MM.1S (cell line): ENCODE results near the gene KCNQ4.

Experiments
- EZH2 ChIP-seq: fragments of 300-600 bp; sonication (generic); optimal IDR thresholded peaks from 2 replicates; pipeline ENCODE3; 2017; ENCODE audit warnings: low read depth, mild to moderate bottlenecking, antibody characterized with exemption, low read length, mixed read lengths
- TF ChIP-seq, protein P1 (sequence below): fragments of 300-600 bp; sonication (generic); IDR thresholded peaks from 2 replicates; pipeline ENCODE4 v1.5.1; 2016; ENCODE audit warnings: antibody characterized with exemption, low read length, mixed read lengths

DNA sequence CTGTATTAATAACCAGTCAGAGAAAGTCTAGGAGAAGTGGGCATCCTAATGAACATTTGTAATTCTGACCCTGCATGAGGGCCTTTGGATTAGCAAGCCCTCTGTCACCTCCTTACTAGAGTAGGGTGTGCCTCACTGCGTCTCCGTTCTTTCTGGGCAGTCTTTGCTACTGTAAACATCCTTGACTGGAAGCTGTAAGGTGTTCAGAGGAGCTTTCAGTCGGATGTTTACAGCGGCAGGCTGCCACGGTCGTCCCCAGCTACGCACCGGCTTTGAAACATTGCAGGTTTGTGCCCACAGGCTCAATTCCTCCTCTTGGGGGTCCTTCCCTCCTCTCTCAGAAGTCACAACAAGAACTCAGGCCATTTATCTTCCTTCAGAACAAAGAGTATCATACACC is 29.4 kb upstream of the KCNQ4 start:
- no peak for TF ChIP-seq EZH2
- TF ChIP-seq, protein P1, sequence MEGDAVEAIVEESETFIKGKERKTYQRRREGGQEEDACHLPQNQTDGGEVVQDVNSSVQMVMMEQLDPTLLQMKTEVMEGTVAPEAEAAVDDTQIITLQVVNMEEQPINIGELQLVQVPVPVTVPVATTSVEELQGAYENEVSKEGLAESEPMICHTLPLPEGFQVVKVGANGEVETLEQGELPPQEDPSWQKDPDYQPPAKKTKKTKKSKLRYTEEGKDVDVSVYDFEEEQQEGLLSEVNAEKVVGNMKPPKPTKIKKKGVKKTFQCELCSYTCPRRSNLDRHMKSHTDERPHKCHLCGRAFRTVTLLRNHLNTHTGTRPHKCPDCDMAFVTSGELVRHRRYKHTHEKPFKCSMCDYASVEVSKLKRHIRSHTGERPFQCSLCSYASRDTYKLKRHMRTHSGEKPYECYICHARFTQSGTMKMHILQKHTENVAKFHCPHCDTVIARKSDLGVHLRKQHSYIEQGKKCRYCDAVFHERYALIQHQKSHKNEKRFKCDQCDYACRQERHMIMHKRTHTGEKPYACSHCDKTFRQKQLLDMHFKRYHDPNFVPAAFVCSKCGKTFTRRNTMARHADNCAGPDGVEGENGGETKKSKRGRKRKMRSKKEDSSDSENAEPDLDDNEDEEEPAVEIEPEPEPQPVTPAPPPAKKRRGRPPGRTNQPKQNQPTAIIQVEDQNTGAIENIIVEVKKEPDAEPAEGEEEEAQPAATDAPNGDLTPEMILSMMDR, result no peak
